ENCODE results near the gene IGSF6. TPM values are rescaled to one million over a fixed set of nuclear protein-coding genes. Genes with fewer than 3 reads are reported as not detected.
A peak's percentile ranks its signal among the peaks of the same experiment; 100 is the strongest.

Gene IGSF6
- total and polyA plus RNA-seq, 2 experiments from 2014 or later = 0.14 TPM; not detected in 1

DNA sequence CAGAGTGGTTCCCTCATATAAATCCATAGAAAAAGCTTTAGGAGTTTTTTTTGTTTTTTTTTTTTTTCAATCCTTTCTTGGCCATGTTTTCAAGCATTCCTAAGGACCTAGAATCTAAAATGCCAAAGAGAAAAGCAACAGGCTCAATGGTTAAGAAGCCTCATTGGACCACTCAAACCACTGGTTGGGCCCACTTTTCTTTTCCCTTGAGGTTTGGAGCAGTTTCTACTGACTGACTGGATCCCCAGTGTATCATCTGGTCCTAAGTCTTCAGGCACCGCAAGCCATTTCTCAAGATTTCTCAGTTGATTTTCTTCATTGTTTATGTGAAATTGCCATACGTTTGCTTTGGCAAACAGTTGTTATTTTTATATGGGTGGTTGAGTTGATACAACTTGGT, 38.6 kb downstream of the IGSF6 start:
- WGBS, 2 experiments (ENCODE audit: low coverage in 1 of 2, low lambda C conversion rate in 2 of 2, missing lambda C conversion rate in 2 of 2) = 76 to 82% methylated on average over 2 of the region's 2 CpGs
- no peaks in the 10 kb centered on the region for H4K20me1 ChIP-seq (ENCODE audit: insufficient read depth)
- H3K9me3 ChIP-seq (ENCODE audit: low read depth) = no peaks in the 10 kb centered on the region
- H3K4me3 ChIP-seq = no peak overlapping the region
- H3K27ac ChIP-seq = no peak overlapping the region
- no peak overlapping the region for H3K4me2 ChIP-seq (ENCODE audit: unreplicated experiment)
- TF ChIP-seq EZH2phosphoT487 (IDR thresholded peaks at IDR 0.05; ENCODE audit: insufficient read depth, low read depth) (no peak), EZH2 (IDR thresholded peaks at IDR 0.05; ENCODE audit: insufficient read depth, poor library complexity, severe bottlenecking) (no peak)
- DNase-seq = no peak
- H3K27me3 ChIP-seq (replicated peaks; ENCODE audit: insufficient read depth) = no peaks in the 10 kb centered on the region
- no peaks in the 10 kb centered on the region for H3K9me2 ChIP-seq (ENCODE audit: insufficient read depth)
- in situ Hi-C loops (cut with MboI) = no loop called here
- H3K79me2 ChIP-seq (ENCODE audit: insufficient read depth) = peaks cover 100% of the 10 kb centered on the region
- H2AFZ ChIP-seq = no peak overlapping the region
- H3K36me3 ChIP-seq (ENCODE audit: low read depth) = peaks cover 18% of the 10 kb centered on the region
- H3K9ac ChIP-seq = no peak overlapping the region
- peaks cover 51% of the 10 kb centered on the region for H3K4me1 ChIP-seq (ENCODE audit: insufficient read depth)
- peaks cover 42% of the 10 kb centered on the region for H3F3A ChIP-seq (ENCODE audit: insufficient read depth)

DNA sequence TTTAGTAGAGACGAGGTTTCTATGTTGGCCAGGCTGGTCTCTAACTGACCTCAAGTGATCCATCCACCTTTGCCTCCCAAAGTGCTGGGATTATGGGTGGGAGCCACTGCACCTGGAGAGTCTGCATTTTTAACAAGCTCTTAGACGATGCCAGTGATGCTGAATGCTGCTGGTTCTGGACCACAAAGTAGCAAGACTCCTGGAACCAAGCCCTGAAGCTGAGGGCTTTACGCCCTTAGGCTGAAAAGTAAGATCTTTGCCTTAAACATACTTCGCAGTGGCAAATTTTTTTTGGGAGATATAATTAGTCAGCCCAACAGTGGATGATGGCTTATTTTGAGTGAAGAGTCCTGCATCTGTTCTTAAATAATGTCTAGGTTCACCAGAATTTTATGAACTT, 39.0 kb downstream of the IGSF6 start:
- H3K4me3 ChIP-seq = no peak overlapping the region
- no peak overlapping the region for H2AFZ ChIP-seq
- TF ChIP-seq EZH2 (IDR thresholded peaks at IDR 0.05; ENCODE audit: insufficient read depth, poor library complexity, severe bottlenecking) = no peak
- no peak for TF ChIP-seq EZH2phosphoT487 (IDR thresholded peaks at IDR 0.05; ENCODE audit: insufficient read depth, low read depth)
- H4K20me1 ChIP-seq (ENCODE audit: insufficient read depth) = no peaks in the 10 kb centered on the region
- no peak overlapping the region for H3K4me2 ChIP-seq (ENCODE audit: unreplicated experiment)
- no peak overlapping the region for H3K27ac ChIP-seq
- no peaks in the 10 kb centered on the region for H3K9me3 ChIP-seq (ENCODE audit: low read depth)
- no peaks in the 10 kb centered on the region for H3K27me3 ChIP-seq (replicated peaks; ENCODE audit: insufficient read depth)
- DNase-seq = no peak
- in situ Hi-C loops (cut with MboI) = no loop called here
- H3K4me1 ChIP-seq (ENCODE audit: insufficient read depth) = peaks cover 55% of the 10 kb centered on the region
- H3K9me2 ChIP-seq (ENCODE audit: insufficient read depth) = no peaks in the 10 kb centered on the region
- H3F3A ChIP-seq (ENCODE audit: insufficient read depth) = peaks cover 45% of the 10 kb centered on the region
- peaks cover 17% of the 10 kb centered on the region for H3K36me3 ChIP-seq (ENCODE audit: low read depth)
- WGBS, 2 experiments (ENCODE audit: low coverage in 1 of 2, low lambda C conversion rate in 2 of 2, missing lambda C conversion rate in 2 of 2) = 96 to 97% methylated on average over 4 of the region's 4 CpGs
- peaks cover 100% of the 10 kb centered on the region for H3K79me2 ChIP-seq (ENCODE audit: insufficient read depth)
- no peak overlapping the region for H3K9ac ChIP-seq

DNA sequence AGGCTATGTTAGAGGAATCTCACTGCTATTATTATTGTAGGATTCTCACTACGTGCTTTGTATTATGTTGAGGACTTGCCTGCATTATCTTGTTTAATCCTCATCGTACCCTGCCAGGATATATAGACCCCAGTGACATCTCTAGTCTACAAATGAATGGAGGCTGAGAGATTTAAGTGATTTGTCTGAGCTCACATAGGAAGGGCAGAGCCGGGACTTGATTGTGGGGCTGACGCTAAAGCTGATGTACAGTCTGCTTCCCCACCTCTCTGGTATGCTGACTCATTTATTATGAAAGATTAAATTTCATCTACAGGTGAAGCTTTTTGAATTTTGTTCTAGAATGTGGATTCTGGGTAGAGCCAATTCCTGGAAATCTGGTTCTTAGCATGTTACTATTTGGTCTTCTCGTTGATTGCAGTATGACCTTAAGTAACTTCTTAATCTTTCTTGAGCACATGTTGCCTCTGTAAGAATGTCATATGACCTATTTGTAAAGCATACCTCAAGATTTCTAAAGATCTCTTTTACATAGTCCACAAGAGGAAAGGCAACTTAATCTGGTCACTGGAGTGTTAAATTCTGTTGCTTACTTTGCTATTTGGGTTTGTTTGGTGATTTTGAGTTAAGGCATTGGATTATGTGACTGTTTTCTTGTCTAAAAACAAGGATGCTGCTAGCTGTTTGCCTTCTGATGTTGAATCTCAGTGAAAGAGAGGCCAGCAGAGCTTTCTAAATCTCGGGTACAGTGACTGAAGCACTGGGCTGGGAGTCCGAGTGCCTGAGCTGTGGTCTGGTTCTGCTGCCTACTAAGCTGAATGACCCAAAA, 40.6 kb downstream of the IGSF6 start:
- H3K4me3 ChIP-seq = peak overlapping the region; percentile 11; the same call in 1 of the 2 replicates
- H3K4me2 ChIP-seq (ENCODE audit: unreplicated experiment) = peak overlapping the region; percentile 33
- no peaks in the 10 kb centered on the region for H4K20me1 ChIP-seq (ENCODE audit: insufficient read depth)

GRCh38 chr16:21611198-21611555, 41.2 kb downstream of the IGSF6 start:
- DNase-seq = peak; percentile 79
- Histone ChIP-seq H3K4me1 (ENCODE audit: insufficient read depth) (peaks cover 68% of the 10 kb centered on the region), H3F3A (ENCODE audit: insufficient read depth) (peaks cover 45% of the 10 kb centered on the region), H3K36me3 (ENCODE audit: low read depth) (peaks cover 10% of the 10 kb centered on the region), H4K20me1 (ENCODE audit: insufficient read depth) (no peaks in the 10 kb centered on the region), H3K9me2 (ENCODE audit: insufficient read depth) (no peaks in the 10 kb centered on the region), H3K27me3 (replicated peaks; ENCODE audit: insufficient read depth) (no peaks in the 10 kb centered on the region), H3K9ac (peak overlapping the region; percentile 49), H2AFZ (no peak overlapping the region), H3K4me3 (no peak overlapping the region), H3K4me2 (ENCODE audit: unreplicated experiment) (peak overlapping the region; percentile 33), H3K79me2 (ENCODE audit: insufficient read depth) (peaks cover 100% of the 10 kb centered on the region), H3K9me3 (ENCODE audit: low read depth) (no peaks in the 10 kb centered on the region), H3K27ac (peak overlapping the region; percentile 56)
- no peak for TF ChIP-seq EZH2 (IDR thresholded peaks at IDR 0.05; ENCODE audit: insufficient read depth, poor library complexity, severe bottlenecking)
- TF ChIP-seq EZH2phosphoT487 (IDR thresholded peaks at IDR 0.05; ENCODE audit: insufficient read depth, low read depth) = no peak
- WGBS, 2 experiments (ENCODE audit: low coverage in 1 of 2, low lambda C conversion rate in 2 of 2, missing lambda C conversion rate in 2 of 2) = 7 to 8% methylated on average over 4 of the region's 4 CpGs
- in situ Hi-C loops (cut with MboI) = no loop called here

More for the DNA sequence above, 40.6 kb downstream of the IGSF6 start:
- peak overlapping the region; percentile 56 for H3K27ac ChIP-seq
- no peaks in the 10 kb centered on the region for H3K9me3 ChIP-seq (ENCODE audit: low read depth)
- TF ChIP-seq EZH2phosphoT487 (IDR thresholded peaks at IDR 0.05; ENCODE audit: insufficient read depth, low read depth) (no peak), EZH2 (IDR thresholded peaks at IDR 0.05; ENCODE audit: insufficient read depth, poor library complexity, severe bottlenecking) (no peak)
- H3F3A ChIP-seq (ENCODE audit: insufficient read depth) = peaks cover 45% of the 10 kb centered on the region
- peak overlapping the region; percentile 49 for H3K9ac ChIP-seq
- no peak for DNase-seq
- H2AFZ ChIP-seq = no peak overlapping the region
- in situ Hi-C loops (cut with MboI) = no loop called here
- 57 to 58% methylated on average over 7 of the region's 7 CpGs for WGBS, 2 experiments (ENCODE audit: low coverage in 1 of 2, low lambda C conversion rate in 2 of 2, missing lambda C conversion rate in 2 of 2)
- no peaks in the 10 kb centered on the region for H3K27me3 ChIP-seq (replicated peaks; ENCODE audit: insufficient read depth)
- peaks cover 10% of the 10 kb centered on the region for H3K36me3 ChIP-seq (ENCODE audit: low read depth)
- peaks cover 100% of the 10 kb centered on the region for H3K79me2 ChIP-seq (ENCODE audit: insufficient read depth)
- peaks cover 62% of the 10 kb centered on the region for H3K4me1 ChIP-seq (ENCODE audit: insufficient read depth)
- no peaks in the 10 kb centered on the region for H3K9me2 ChIP-seq (ENCODE audit: insufficient read depth)
